Activated T-cell treated with anti-CD3 and anti-CD28 coated beads for 24 hours (primary cell): ENCODE results near the gene FCN1.
"Not testable (repeated sequence)": the region's sequence is repeated elsewhere in the genome, so short reads cannot be mapped to it uniquely, and the experiment has no call there.

Source experiments
- DNase-seq: peaks from one replicate; pipeline ENCODE4 v3.0.0-alpha.2; 2020; ENCODE audit warnings: low read depth

FCN1 gene

DNA sequence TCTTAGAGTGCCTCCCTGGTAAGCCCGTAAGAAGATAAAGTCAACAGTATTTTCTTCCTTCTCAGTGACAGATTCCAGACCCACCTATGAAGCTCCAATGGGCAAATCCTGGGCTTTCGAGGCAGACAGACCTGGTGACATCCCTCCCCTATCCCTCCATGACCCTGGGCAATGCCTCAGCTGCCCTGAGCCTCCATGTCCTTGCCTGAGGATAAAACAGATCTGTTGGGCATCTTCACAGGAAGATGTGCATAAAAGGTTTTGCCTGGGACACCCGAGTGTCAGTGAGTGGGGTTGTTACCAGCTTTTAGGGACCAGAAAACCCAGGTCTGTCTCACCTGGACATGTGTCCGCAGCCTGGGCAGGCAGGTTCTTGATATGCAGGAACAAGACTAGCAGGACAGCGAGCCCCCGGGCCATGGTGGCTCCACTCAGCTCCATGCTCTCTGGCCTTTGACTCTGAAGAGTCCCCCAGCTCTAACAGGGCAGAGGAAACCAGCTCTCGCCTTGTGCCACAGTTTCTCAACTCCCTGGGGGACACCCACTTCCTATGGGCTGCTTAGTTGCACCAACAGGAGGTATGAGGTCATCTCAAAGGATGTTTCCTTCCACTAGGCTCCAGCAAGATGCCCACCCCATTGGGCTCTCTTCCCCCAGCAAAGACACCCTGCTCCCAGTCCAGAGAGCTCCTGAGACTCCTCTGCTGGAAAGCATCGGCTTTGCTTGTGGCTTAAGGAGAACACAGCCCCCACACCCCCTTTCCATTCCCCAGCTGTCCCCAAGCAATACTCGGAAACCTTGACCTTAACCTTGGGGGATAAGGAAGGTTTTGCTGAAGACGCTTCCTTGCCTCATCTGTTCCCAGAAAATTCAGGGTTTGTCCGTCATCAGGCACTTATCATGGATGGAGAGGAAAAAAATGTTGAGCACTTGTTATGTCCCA is at the start of gene FCN1:
FCN1 (minus strand) TSS at position 482 of the 943 bp plus-strand sequence; CDS start at position 441, 41 bp downstream.
- no peak for DNase-seq

DNA sequence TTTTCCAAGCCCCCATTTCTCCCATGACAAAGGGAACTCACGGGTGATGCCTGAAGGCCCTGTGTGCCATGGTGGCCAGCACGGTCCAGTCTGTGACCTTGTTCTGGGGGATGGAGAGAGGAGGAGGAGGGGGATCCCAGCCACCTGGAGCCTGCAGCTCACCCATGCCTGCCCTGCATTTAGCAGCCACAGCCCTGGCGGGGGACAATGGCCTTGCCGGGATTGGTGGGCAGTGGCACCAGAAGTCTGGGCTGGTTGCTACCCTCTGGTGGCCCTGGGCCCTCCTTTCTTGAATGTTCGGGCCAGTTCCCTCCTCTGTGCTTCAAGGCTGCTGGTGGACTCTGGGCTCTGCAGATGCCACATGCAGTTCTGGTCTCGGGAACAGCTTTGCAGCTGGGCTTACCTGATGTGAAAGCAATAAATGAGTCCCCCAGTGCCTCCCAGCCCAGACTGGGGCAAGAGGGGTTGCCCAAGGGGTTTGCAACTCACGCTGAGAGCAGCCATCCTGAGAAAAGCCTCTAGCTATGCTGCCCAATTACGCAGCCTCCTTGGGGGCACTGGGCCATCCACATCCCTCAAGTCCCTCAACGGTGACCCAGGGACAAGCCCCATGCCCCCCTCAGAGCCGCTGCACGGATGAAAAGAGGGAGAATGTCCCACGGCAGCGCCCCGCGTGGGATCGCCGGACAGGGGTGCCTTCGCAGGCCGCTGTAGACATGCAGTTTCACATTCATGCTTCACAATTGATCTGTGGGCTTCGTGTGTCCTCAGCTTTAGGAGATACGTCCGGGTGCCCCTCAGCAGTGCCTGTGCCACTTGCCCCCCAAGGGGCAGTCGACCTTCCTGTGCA is 49.2 kb upstream of the FCN1 start:
- no peak for DNase-seq

DNA sequence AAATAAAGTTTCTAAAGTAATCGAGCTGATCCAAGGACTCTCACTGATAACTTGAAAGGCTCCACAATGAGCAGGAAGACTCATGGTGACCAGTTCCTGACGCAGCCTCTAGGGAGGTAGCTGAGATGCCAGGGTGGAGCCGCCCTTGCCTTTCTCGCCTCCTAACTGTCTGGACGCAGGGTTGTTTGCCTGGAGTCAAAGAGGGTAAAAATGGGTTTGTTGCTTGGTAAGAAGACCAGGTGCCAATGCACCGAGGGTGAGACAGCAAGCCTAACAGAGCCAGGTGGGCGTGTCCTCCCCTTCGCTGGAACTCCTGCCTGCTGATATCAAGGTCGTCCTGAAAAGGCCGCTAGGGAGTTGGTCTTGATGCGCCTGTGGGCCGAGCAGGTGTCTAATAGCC is 48.6 kb upstream of the FCN1 start:
- DNase-seq: no peak

DNA sequence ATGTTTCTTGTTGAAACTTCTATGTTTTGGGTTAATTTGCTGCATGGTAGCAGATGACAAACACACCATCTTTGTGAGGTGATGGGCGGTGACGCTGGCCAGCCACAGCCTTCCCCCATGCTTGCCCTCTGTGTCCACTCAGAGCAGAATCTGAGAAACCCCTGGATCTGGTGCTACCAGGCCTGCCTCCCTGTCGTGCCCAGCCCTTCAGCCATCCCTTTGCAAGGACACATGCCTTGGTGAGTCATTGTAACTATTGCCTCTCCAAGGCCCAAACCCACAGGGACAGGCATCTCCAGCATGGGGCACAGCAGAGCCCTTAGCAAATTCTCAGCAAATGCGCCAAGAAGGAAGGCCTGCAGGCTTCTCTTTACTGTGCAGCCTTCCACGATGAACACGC is 48.1 kb upstream of the FCN1 start:
- no peak for DNase-seq

DNA sequence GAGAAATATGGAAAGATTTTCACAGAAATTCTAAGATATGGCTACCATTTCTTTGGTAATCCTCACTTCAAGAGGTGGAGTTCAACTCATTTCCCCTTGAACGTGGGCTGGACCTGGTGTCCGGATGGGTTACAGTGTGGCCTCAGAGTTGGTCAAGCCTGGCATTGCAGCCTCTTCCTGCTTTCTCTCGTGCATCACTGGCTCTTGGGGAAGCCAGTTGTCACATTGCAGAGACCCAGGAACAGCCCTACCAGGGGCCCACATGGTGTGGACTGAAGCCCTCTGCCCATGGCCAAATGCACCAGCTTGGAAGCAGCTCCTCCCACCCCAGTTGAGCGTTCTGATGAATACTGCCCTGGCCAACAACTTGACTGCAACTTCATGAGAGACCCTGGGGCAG is 47.7 kb upstream of the FCN1 start:
- no peak for DNase-seq

DNA sequence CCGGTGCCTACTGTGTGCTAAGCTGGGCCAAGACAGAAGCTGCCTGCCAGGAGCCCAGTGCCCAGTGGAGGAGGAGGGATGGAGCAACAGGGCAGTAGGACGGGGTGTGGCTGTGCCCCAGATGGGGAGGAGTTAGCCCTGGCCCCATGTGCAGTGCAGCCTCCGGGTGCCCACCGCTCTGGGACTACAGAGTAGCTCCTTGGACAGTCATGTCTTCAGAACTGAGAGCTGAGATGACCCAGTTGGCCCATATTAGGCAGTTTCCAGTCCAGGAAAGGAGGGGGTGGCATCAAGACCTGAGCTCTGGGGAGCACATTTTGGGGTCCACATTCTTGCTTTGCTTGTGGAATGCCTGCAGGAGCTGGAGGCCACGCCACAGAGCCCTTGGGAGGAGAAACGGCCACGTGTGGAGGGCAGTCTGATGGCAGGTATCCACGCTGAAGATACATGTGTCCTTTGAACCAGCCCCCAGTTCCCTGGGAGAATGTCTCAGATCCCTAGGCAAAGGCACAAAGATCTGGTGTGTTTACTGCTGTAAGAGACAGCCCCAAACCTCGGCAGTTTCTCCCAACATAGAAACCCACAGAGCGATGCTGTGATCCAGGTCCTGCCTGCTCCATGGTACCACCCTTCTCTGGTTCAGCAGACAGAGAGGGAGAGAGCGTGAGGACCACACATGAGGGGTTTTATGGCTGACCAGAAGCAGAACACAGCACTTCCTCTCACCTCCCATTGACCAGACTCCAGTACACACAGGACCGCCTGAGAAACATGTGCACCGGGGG is 46.8 kb upstream of the FCN1 start:
- no peak for DNase-seq

DNA sequence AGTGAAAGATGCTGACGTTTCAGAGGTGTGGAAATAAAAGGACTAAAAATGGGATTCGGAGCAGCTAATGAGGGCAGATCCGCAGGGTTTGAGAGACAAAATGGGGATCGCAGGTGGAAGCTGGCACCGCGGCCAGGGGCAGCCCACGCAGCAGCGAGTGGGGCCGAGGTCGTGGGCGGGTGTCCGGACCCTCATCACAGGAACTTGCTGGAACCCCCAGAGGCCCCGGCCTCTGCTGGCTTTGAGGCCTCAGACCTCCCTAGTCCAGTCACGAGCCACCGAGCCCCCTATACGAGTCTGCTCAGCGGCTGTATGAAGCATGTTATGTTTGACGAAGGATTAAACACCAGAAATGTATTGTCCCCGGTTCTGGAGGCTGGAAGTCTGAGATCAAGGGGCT is 45.8 kb upstream of the FCN1 start:
- no peak for DNase-seq

DNA sequence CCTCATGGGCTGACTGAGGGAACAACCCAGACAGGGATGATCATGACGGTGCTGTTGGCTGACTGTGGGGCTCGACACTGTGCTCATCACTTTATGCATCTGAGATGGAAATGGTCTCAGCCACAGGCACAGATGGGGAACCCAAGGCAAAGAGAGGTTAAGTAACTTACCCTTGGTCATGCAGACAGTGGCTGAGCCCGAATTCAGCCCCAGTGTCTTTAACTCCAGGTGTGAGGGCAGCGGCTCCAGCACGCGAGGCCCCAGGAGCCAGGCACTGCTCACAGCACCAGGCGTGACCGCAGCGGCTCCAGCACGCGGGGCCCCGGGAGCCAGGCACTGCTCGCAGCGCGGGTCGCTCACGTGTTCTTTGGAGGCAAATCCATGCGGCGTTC is 45.3 kb upstream of the FCN1 start:
- DNase-seq: no peak

DNA sequence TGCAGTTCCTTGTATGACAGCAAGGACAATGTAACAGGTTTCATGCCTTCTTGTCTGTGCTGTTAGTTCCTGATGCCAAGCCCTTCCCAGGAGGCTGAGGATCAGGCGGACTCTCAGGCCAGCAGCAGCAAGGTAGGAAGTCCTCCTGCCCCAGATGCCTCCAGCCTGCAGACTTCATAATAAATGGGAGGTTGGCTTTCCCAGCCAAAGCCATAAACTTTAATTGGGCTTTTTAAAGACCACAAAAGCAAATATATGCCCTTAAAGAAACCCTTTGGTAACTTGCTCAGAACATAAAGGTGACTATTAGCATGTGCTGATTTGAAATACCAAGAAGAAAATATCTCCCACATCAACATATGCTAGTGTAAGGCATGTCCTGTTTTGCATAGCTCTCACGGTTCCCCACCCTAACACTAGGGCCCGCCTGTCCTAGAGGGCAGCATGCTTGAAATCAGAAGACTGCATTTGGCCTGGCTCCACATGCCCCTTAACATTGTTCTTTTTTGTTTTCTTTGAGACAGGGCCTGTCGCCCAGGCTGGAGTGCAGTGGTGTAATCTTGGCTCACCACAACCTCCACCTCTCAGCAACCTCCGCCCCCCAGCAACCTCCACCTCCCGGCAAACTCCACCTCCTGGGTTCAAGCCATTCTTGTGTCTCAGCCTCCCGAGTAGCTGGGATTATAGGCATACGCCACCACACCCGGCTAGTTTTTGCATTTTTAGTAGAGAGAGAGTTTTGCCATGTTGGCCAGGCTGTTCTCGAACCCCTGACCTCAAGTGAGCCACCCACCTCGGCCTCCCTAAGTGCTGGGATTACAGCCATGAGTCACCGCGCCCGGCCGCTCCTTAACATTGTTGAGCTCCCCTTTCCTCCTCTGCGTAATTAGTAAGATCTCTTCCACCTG is 44.6 kb upstream of the FCN1 start:
- no peak for DNase-seq

DNA sequence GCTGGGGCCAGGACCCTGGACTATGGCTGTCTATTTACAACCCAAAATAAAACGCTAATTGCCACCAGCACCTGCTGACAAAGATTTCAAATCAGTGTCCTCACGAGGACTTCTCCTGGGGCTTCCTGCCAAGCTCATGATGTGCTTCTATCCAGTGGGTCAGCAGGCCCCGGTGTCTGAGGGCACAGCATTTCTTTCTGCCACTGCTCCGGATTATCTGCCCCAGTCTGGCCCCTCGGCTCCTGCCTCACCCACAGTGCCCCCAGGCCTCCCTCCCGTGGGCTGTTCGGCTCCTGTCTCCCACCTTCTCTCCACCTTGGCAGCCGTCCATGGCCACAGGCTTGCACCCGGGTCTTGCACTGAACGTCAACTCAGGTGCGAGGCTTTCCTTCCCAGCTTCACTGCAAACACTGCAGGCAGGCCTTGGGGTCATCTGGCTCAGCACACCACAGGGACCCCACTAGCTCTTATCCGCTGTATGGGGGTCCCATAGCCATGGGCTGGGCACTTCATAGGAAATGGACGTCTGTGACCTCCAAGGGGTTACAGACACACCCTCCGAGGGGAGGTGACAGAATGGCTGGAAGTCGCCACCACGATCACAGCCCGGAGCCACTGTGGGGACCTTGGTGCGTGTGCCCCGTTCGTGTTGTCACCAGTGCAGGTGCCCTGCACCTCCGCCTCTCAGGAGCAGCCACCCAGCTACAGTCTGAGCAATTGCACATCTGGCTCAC is 43.8 kb upstream of the FCN1 start:
- DNase-seq: no peak

DNA sequence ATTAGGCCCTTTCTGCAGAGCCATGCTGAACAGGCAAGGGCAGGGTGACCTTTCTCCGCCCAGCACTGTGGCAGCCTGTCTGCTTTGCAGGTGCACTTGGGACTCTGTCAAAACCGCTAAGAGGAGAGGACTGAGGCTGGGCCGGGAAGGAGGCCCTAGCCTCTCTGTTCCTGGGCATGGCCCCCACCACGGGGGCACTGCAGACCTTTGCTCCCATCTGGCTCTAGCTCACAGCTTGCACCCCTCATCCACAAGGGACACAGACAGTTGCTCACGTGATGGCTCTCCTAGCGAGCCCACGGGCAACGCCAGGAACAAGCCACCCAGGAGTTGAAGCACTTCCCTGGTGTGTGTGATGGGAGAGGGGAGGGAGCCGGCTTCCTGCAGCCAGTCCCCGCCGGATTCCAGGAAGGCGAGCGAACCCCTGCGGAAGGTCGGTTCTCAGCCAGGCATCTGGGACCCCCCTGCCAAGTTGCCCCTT is 43.0 kb upstream of the FCN1 start:
- no peak for DNase-seq

DNA sequence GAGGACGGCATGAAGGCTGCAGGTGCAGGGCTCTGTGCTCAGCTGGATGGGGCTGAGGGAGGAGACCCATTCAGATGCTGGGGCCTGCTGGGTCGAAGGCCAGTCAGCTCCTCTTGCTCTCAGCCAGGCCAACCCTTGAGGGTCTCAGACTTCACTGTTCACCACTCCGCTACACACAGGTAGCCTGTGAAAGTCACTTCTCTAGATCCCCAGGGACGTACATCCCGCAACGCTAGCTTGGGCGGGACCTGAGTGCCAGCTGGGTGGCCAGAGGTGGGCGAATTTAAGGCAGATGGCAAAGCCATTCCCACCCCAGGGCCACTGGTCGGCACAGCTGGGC is 42.2 kb upstream of the FCN1 start:
- DNase-seq: no peak

DNA sequence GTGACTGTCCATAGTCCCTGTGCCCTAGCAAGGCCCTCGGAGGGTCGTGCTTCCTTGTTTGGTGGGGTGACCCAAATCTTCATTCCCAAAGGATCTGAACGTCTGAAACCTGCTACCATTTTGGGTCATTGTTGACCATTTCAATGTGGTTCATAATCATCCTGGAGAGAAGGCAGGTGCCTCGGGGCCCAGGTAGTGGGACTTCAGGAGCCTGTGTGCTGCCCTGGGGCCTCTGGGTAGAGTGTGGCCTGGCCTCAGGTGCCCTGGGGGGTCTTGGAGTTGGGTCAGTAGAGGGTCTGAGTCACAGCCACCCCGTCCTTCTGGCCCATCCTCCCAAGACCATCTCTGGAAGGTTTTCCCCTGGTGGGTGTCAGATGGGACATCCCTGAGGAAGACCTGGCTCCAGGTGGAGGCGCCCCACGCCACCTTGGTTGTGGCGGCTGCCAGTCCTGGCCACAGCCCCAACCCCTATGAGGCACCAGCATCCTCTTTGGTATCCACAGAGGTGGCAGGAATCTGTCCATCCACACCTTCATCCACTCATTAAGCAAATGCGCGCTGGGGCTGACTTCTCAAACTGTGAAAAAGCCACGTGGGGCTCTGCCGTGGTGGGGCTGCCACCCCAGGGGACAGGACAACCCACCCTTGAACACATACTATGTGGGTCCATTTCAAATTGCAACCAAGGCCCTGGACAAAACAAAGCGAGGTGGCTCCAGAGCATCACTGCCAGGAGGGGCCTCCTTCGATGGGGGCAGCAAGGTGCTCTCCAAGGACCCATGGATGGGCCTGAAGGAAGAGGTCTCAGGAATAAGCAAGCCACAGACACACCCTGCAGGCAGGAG is 41.6 kb upstream of the FCN1 start:
- DNase-seq: no peak

DNA sequence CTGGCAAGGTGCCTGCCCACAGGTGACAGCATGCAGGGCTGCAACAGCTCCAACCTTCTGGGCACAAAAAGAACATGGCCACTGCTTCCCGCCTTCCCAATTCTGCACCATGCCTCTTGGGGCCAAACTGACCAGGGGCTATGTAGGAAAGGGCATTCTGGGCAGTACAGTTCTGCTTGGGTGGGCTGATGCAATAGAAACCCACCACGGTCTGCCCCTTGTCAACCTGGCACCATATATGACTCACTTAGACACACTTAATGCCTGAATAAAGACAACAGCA is 40.2 kb upstream of the FCN1 start:
- no peak for DNase-seq

DNA sequence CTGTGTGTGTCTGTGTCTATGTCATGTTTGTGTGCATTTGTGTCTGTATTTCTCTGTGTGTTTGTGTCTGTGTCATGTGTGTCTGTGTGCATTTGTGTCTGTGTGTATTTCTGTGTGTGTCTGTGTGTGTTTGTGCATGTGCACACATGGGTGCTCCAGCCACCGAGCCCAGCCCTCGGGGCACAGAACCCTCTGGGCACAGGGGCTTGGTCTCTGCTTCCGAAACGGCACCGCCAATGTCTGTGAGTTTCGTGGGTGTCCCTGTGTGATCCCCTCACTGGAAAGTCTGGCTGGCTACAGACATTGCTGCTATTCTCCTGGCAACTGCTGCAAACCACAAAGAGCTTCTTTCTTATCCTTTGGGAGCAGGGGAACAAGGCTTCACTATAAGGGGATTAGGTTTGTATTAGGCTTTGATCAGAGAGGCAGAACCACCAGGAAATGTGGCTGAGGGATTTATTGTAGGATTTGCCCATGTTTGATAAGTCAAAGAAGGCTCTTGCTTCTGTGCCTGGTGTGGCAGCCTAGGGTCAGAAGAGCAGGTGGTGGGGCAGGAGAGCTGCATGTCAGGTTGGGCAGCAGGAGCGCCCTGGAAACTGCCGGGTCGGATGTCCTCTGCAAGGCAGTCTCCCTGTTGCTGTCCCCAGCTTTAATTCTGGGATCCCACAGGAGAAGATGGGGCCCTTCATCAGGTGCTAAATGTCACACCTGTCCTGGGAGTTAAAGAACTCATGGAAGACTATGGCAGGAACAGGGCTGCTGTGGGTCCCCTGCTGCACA is 39.6 kb upstream of the FCN1 start:
- no peak for DNase-seq

DNA sequence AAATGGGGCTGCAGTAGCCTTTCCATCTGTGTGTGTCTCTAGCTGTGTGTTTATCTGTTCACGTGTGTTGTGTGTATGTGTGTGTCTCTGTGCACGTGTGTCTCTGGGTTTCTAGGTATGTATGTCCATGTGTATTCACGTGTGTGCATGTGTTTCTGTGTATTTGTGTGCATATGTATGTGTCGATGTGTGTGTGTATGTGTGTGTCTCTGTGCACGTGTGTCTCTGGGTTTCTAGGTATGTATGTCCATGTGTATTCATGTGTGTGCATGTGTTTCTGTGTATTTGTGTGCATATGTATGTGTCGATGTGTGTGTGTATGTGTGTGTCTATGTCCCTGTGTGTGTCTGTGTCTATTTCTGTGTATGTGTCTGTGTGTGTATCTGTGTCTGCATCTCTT is 38.7 kb upstream of the FCN1 start:
- not testable (repeated sequence) for DNase-seq

DNA sequence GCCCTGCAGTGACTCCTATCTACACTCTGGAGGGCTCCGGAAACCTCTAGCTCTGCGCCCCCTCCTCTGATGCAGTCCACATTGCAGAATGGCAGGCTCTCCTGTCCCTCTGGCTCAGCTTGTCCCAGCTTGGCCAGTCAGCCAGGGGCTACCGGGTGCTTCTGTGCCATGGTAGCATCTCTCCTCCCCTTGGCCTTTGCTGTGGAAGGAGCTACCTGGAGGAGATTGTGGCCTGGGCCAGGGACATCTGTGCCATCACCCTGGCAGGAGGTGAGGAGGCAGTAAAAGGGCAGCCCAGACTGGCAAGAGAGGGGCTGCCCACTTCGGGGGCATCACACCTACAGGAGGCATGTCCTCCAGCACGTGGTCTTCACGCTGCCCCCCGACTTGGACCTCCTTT is 38.1 kb upstream of the FCN1 start:
- DNase-seq: no peak

DNA sequence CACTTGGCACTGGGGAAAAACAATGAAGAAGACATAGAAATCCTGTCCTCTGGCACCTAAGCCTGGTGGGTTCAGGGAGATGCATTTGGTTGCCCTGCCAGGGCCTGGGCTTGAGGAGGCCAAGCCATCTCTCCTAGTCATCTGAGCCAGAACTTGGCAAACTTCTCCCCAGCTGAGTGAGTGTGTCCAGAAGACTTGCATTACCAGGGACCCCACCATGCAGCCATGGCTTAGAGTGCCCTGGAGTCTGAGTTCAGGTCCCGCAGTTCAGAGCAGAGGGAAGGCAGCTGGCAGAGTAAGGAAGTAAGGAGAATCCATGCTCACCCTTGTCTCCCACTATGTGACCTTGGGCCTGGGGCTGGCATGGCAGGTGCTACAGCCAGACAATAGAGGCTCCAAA is 37.4 kb upstream of the FCN1 start:
- DNase-seq: no peak

DNA sequence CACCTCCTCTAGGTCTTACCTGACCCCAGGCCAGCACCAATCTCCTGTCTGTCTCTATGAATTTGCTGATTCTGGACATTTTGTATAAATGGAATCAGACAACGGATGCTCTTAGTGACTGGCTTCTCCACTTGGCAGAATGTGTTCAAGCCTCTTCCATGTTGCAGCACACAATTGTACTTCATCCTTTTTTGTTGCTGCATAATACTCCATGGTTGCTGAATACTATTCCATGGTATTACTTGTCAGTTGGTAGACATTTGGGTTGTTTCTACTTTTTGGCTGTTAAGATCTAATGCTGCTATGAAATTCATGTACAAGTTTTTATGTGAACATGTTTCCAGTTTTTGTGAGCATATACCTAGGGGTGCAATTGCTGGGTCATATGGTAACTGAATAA is 34.3 kb upstream of the FCN1 start:
- DNase-seq: no peak
